T follicular helper cell (primary cell): ENCODE measurements around the gene VWA7.

Source experiments
- DNase-seq: peaks from one replicate; pipeline ENCODE4 v3.0.0-alpha.2; 2020; ENCODE audit warnings: low read depth

VWA7 gene

GRCh38 chr6:31778999-31779885, 2.1 kb upstream of the VWA7 start:
- no peak for DNase-seq

GRCh38 chr6:31778193-31778592, 1.1 kb upstream of the VWA7 start:
- DNase-seq: no peak

GRCh38 chr6:31777667-31778050, 531 bp upstream of the VWA7 start:
- no peak for DNase-seq

GRCh38 chr6:31776485-31776988, 591 bp downstream of the VWA7 start:
- DNase-seq: no peak

GRCh38 chr6:31775633-31776484, 1.3 kb downstream of the VWA7 start:
- no peak for DNase-seq

GRCh38 chr6:31775184-31775583, 1.9 kb downstream of the VWA7 start:
- no peak for DNase-seq

- DNase-seq: no peak
Observed at GRCh38 chr6:31771992-31772358, 5.2 kb downstream of the VWA7 start.

GRCh38 chr6:31770860-31771259, 6.3 kb downstream of the VWA7 start:
- no peak for DNase-seq

GRCh38 chr6:31769684-31770371, 7.3 kb downstream of the VWA7 start:
- peak; percentile 76 for DNase-seq

- DNase-seq: no peak
Observed at GRCh38 chr6:31768363-31769257, 8.5 kb downstream of the VWA7 start.

- DNase-seq: no peak
Observed at GRCh38 chr6:31767096-31767645, 10.0 kb downstream of the VWA7 start.

GRCh38 chr6:31765910-31766794, 11.0 kb downstream of the VWA7 start:
- DNase-seq: no peak

- no peak for DNase-seq
Observed at GRCh38 chr6:31765559-31765909, 11.6 kb downstream of the VWA7 start.

- no peak for DNase-seq
Observed at GRCh38 chr6:31764198-31764597, 12.9 kb downstream of the VWA7 start.

GRCh38 chr6:31763619-31763940, 13.5 kb downstream of the VWA7 start:
- no peak for DNase-seq

GRCh38 chr6:31762878-31763618, 14.1 kb downstream of the VWA7 start:
- DNase-seq: no peak

GRCh38 chr6:31762356-31762755, 14.8 kb downstream of the VWA7 start, which contains the start of gene SAPCD1:
Gene SAPCD1 (plus strand): TSS chr6:31762656. CDS start chr6:31763055, 399 bp downstream.
- no peak for DNase-seq

GRCh38 chr6:31761343-31761742, 15.8 kb downstream of the VWA7 start:
- no peak for DNase-seq

- DNase-seq: no peak
Observed at GRCh38 chr6:31760790-31761189, 16.3 kb downstream of the VWA7 start.
